Left kidney (tissue), 2 donors: ENCODE measurements around the gene PTGDR2. TPM values are rescaled to one million over a fixed set of nuclear protein-coding genes. Genes with fewer than 3 reads are reported as not detected.

Source experiments
- DNase-seq: peaks from one replicate; pipeline ENCODE4 v3.0.0-alpha.2; 2013
- polyA plus RNA-seq: library from polyadenylated mRNA; unstranded; fragments of 120-200 nt; gene quantifications from one replicate; pipeline ENCODE4 v1.2.1, GENCODE V29; 2013; ENCODE audit not compliant: insufficient read length

Gene PTGDR2
- polyA plus RNA-seq, 1 donor: 0.17 TPM

- DNase-seq: no peak
Measured at GRCh38 chr11:60858731-60859464, 3.1 kb upstream of the PTGDR2 start.

GRCh38 chr11:60858236-60858635, 2.5 kb upstream of the PTGDR2 start:
- DNase-seq: no peak

GRCh38 chr11:60857378-60858232, 1.9 kb upstream of the PTGDR2 start:
- no peak for DNase-seq

- DNase-seq: no peak
Measured at GRCh38 chr11:60854847-60855725, 664 bp downstream of the PTGDR2 start.

- DNase-seq: no peak
Measured at GRCh38 chr11:60854140-60854846, 1.5 kb downstream of the PTGDR2 start.

GRCh38 chr11:60852982-60853950, 2.5 kb downstream of the PTGDR2 start:
- DNase-seq: no peak

- DNase-seq: no peak
Measured at GRCh38 chr11:60852117-60852981, 3.4 kb downstream of the PTGDR2 start.

- DNase-seq: no peak
Measured at GRCh38 chr11:60851327-60852104, 4.2 kb downstream of the PTGDR2 start.

GRCh38 chr11:60849641-60850520, 5.9 kb downstream of the PTGDR2 start:
- DNase-seq: no peak

GRCh38 chr11:60848714-60849151, 7.0 kb downstream of the PTGDR2 start:
- no peak for DNase-seq

GRCh38 chr11:60847896-60848295, 7.9 kb downstream of the PTGDR2 start:
- DNase-seq: no peak

- no peak for DNase-seq
Measured at GRCh38 chr11:60847281-60847680, 8.5 kb downstream of the PTGDR2 start.

GRCh38 chr11:60845338-60845737, 10.4 kb downstream of the PTGDR2 start:
- DNase-seq: no peak

GRCh38 chr11:60844870-60845221, 10.9 kb downstream of the PTGDR2 start:
- DNase-seq: no peak

GRCh38 chr11:60844045-60844869, 11.5 kb downstream of the PTGDR2 start:
- DNase-seq: no peak
